Right lobe of liver (tissue), 4 donors: Measurements from ENCODE around the gene MLLT1.

ENCODE experiments used
- CTCF ChIP-seq, 4 donors: fragments of 200-600 bp in 3 of 4; fragments of 450-650 bp in 1 of 4; IDR thresholded peaks; one replicate each; pipeline versions ENCODE4 v1.5.1 to v1.8.0; 2016 to 2022; ENCODE audit warnings: antibody characterized with exemption in 4 of 4, mild to moderate bottlenecking in 2 of 4
- POLR2A ChIP-seq: fragments of 450-650 bp; IDR thresholded peaks from one replicate; pipeline ENCODE4 v1.6.1; 2017; ENCODE audit warnings: antibody characterized with exemption, mild to moderate bottlenecking
- donor health status: DM: no; HTN: no; CAD: no.
- donor health status: DM: no; HTN: no; CAD: no.
- donor health status: DM: no; HTN: yes; CAD: no.

GRCh38 chr19:6239401-6239844 is 40.4 kb downstream of the MLLT1 start:
- TF ChIP-seq CTCF (IDR thresholded peaks at IDR 0.05) (no peak), POLR2A (no peak)
